HG03469 (cell line): ENCODE data around the gene TNFAIP8L1.

Experiments
- ATAC-seq: cut with Tn5 transposase; IDR thresholded peaks from one replicate; pipeline ENCODE4 v1.9.1; 2021; ENCODE audit warnings: mild to moderate bottlenecking, moderate library complexity, moderate number of reproducible peaks; ENCODE audit not compliant: unreplicated experiment

TNFAIP8L1 gene

GRCh38 chr19:4647676-4648644 is 8.6 kb downstream of the TNFAIP8L1 start:
- ATAC-seq, result no peak

GRCh38 chr19:4649392-4650047 is 10.2 kb downstream of the TNFAIP8L1 start:
- no peak for ATAC-seq

GRCh38 chr19:4650159-4650558 is 10.8 kb downstream of the TNFAIP8L1 start:
- no peak for ATAC-seq

GRCh38 chr19:4652075-4652474 is 12.8 kb downstream of the TNFAIP8L1 start:
- ATAC-seq, result no peak

- no peak for ATAC-seq
These were observed 14.6 kb downstream of the TNFAIP8L1 start for GRCh38 chr19:4653793-4654436.

- no peak for ATAC-seq
These were observed 15.4 kb downstream of the TNFAIP8L1 start for GRCh38 chr19:4654437-4655361.

- ATAC-seq, result no peak
These were observed 16.8 kb downstream of the TNFAIP8L1 start for GRCh38 chr19:4656102-4656501.

- no peak for ATAC-seq
These were observed 17.9 kb downstream of the TNFAIP8L1 start for GRCh38 chr19:4657262-4657661.

- ATAC-seq, result no peak
These were observed 18.5 kb downstream of the TNFAIP8L1 start for GRCh38 chr19:4657835-4658234.

- no peak for ATAC-seq
These were observed 21.0 kb downstream of the TNFAIP8L1 start for GRCh38 chr19:4660181-4660791.

GRCh38 chr19:4660993-4661392 is 21.7 kb downstream of the TNFAIP8L1 start:
- ATAC-seq, result no peak

- ATAC-seq, result no peak
These were observed 22.8 kb downstream of the TNFAIP8L1 start for GRCh38 chr19:4662020-4662695.

- ATAC-seq, result no peak
These were observed 23.5 kb downstream of the TNFAIP8L1 start for GRCh38 chr19:4662812-4663211.

GRCh38 chr19:4664642-4665041 is 25.3 kb downstream of the TNFAIP8L1 start:
- no peak for ATAC-seq

- no peak for ATAC-seq
These were observed 30.6 kb downstream of the TNFAIP8L1 start, which contains the start of gene MYDGF for GRCh38 chr19:4669723-4670480. MYDGF (minus strand) TSS chr19:4670342; CDS start chr19:4670334, 8 bp downstream.

- no peak for ATAC-seq
These were observed 32.0 kb downstream of the TNFAIP8L1 start for GRCh38 chr19:4671185-4671851.

GRCh38 chr19:4673216-4673615 is 33.9 kb downstream of the TNFAIP8L1 start:
- ATAC-seq, result no peak

- no peak for ATAC-seq
These were observed 34.4 kb downstream of the TNFAIP8L1 start for GRCh38 chr19:4673726-4674125.
